B cell (primary cell): ENCODE data around the gene TLCD2. TPM values are rescaled to one million over a fixed set of nuclear protein-coding genes. Genes with fewer than 3 reads are reported as not detected.

Experiments
- ATAC-seq: fragments of 200-7000 bp; cut with Tn5 transposase; one replicate; pipeline ENCODE4 v1.10.0; 2021; ENCODE audit warnings: low read depth, mild to moderate bottlenecking, moderate number of reproducible peaks, moderate library complexity
- CTCF ChIA-PET: fragments of 350-600 bp; sonication (Branson Sonifier 250); formaldehyde crosslinking; loops from one replicate; lab custom pipeline; 2021; ENCODE audit warnings: antibody characterized with exemption, inconsistent platforms; lab: Charles Lee
- POLR2A ChIA-PET: fragments of 350-600 bp; sonication (Branson Sonifier 250); formaldehyde crosslinking; loops from one replicate; lab custom pipeline; 2021; ENCODE audit warnings: antibody characterized with exemption; lab: Charles Lee
- DNase-seq: peaks from one replicate; pipeline ENCODE4 v3.0.0; 2013
- H2AFZ ChIP-seq: 2 replicates; pipeline ENCODE4 v1.6.1; 2012; ENCODE audit warnings: mild to moderate bottlenecking, low read depth, low read length; ENCODE audit not compliant: insufficient read depth, poor library complexity, severe bottlenecking
- H3K27ac ChIP-seq, 2 donors: 1 replicate in 1 of 2; 2 replicates in 1 of 2; pipeline ENCODE4 v1.5.1; 2012 to 2013; ENCODE audit warnings: low read length in 2 of 2, mild to moderate bottlenecking in 2 of 2, moderate library complexity in 1 of 2
- H3K27me3 ChIP-seq, 4 experiments: fragments of 200-600 bp in 1 of 4; sonication (generic) in 1 of 4; replicated peaks in 1 of 4; 1 replicate in 2 of 4; 2 replicates in 2 of 4; pipeline versions ENCODE4 v1.6.1 to v1.7.0; 2013 to 2016; ENCODE audit warnings: low read length in 3 of 4, mild to moderate bottlenecking in 2 of 4, mixed read lengths in 1 of 4, moderate library complexity in 1 of 4; ENCODE audit not compliant: insufficient read depth in 4 of 4, control insufficient read depth in 3 of 4; ENCODE audit errors: control extremely low read depth in 1 of 4
- H3K36me3 ChIP-seq, 2 experiments: replicated peaks in 1 of 2; 1 replicate in 1 of 2; 2 replicates in 1 of 2; pipeline versions ENCODE4 v1.6.1 to v1.7.1; 2013; ENCODE audit warnings: low read length in 1 of 2; ENCODE audit not compliant: insufficient read depth in 2 of 2, control insufficient read depth in 1 of 2; ENCODE audit errors: control extremely low read depth in 1 of 2, extremely low read depth in 1 of 2
- H3K4me1 ChIP-seq, 2 donors: fragments of 200-600 bp in 1 of 2; sonication (generic) in 1 of 2; 1 replicate in 1 of 2; 2 replicates in 1 of 2; pipeline versions ENCODE4 v1.5.1 to v1.6.1; 2013 to 2017; ENCODE audit warnings: low read length in 2 of 2; ENCODE audit not compliant: control insufficient read depth in 2 of 2, insufficient read depth in 2 of 2
- H3K4me2 ChIP-seq: replicated peaks from 2 replicates; pipeline ENCODE3; 2012; ENCODE audit warnings: mild to moderate bottlenecking, low read depth, low read length; ENCODE audit not compliant: poor library complexity, severe bottlenecking
- H3K4me3 ChIP-seq, 5 experiments: fragments of 200-600 bp in 1 of 5; sonication (generic) in 1 of 5; 1 replicate in 3 of 5; 2 replicates in 2 of 5; pipeline versions ENCODE4 v1.5.1 to v1.7.0; 2011 to 2016; ENCODE audit warnings: low read length in 4 of 5, mild to moderate bottlenecking in 4 of 5, low read depth in 2 of 5, control low read depth in 1 of 5, moderate library complexity in 1 of 5; ENCODE audit not compliant: insufficient read depth in 1 of 5; ENCODE audit errors: control extremely low read depth in 1 of 5, extremely low read depth in 1 of 5
- H3K79me2 ChIP-seq: fragments of 200-600 bp; sonication (generic); one replicate; pipeline ENCODE4 v1.6.0; 2016; ENCODE audit warnings: low read length; ENCODE audit not compliant: control insufficient read depth, insufficient read depth
- H3K9ac ChIP-seq: fragments of 200-600 bp; sonication (generic); 2 replicates; pipeline ENCODE4 v1.6.1; 2017; ENCODE audit warnings: mild to moderate bottlenecking, low read length, moderate library complexity
- H3K9me3 ChIP-seq, 3 donors: one replicate each; pipeline versions ENCODE4 v1.6.1 to v1.7.1; 2013; ENCODE audit warnings: low read length in 2 of 3; ENCODE audit not compliant: control insufficient read depth in 2 of 3, insufficient read depth in 1 of 3; ENCODE audit errors: control extremely low read depth in 1 of 3
- H4K20me1 ChIP-seq: 2 replicates; pipeline ENCODE4 v1.6.0; 2012; ENCODE audit warnings: mild to moderate bottlenecking, low read length; ENCODE audit not compliant: insufficient read depth, control insufficient read depth, poor library complexity, severe bottlenecking
- H3K27ac Mint-ChIP-seq: one replicate; pipeline ENCODE4 v1.8.0; 2021; ENCODE audit warnings: mixed read lengths
- H3K27me3 Mint-ChIP-seq: one replicate; pipeline ENCODE4 v1.8.0; 2021; ENCODE audit warnings: mixed read lengths
- H3K4me1 Mint-ChIP-seq: one replicate; pipeline ENCODE4 v1.8.0; 2021; ENCODE audit warnings: mixed read lengths
- H3K4me3 Mint-ChIP-seq: one replicate; pipeline ENCODE4 v1.8.0; 2021; ENCODE audit warnings: mixed read lengths
- H3K9me3 Mint-ChIP-seq: one replicate; pipeline ENCODE4 v1.8.0; 2022; ENCODE audit warnings: mixed read lengths; ENCODE audit not compliant: insufficient read depth
- EZH2 ChIP-seq: IDR thresholded peaks from 2 replicates; pipeline ENCODE4 v1.6.1; 2012; ENCODE audit warnings: borderline replicate concordance, low read depth, mild to moderate bottlenecking, moderate library complexity, low read length; ENCODE audit not compliant: insufficient read depth, poor library complexity, severe bottlenecking
- WGBS: methylation state at CpG from one replicate; pipeline ENCODE4 v1.1.5; 2013; ENCODE audit warnings: missing lambda C conversion rate; ENCODE audit not compliant: insufficient coverage; 5-methylcytosine and 5-hydroxymethylcytosine counted together
- intact Hi-C: fragments of 100-400 bp; cut with micrococcal nuclease; formaldehyde crosslinking; loops from one replicate; pipeline ENCODE4 v1.10.0; 2022
- polyA plus RNA-seq: library from polyadenylated mRNA; depleted of rRNA; stranded (reverse); fragments of >200 nt; gene quantifications from 2 replicates; pipeline ENCODE4 v1.2.3, GENCODE V29; 2012
- total RNA-seq, 2 donors: library from RNA; stranded (reverse); fragments of 120-200 nt in 1 of 2; gene quantifications; 1 replicate in 1 of 2; 2 replicates in 1 of 2; pipeline versions ENCODE4 v1.2.3 to v1.2.4, GENCODE V29; 2013 to 2022
- TF ChIP-seq, protein P1 (sequence below): fragments of 200-600 bp; IDR thresholded peaks from one replicate; pipeline ENCODE4 v1.8.0; 2022; ENCODE audit warnings: antibody characterized with exemption, mild to moderate bottlenecking

The TLCD2 gene
- total and polyA plus RNA-seq, 2 donors (not counting 1 experiment from before 2014, with no cell fraction given), result 0.03 TPM; not detected in 1

DNA sequence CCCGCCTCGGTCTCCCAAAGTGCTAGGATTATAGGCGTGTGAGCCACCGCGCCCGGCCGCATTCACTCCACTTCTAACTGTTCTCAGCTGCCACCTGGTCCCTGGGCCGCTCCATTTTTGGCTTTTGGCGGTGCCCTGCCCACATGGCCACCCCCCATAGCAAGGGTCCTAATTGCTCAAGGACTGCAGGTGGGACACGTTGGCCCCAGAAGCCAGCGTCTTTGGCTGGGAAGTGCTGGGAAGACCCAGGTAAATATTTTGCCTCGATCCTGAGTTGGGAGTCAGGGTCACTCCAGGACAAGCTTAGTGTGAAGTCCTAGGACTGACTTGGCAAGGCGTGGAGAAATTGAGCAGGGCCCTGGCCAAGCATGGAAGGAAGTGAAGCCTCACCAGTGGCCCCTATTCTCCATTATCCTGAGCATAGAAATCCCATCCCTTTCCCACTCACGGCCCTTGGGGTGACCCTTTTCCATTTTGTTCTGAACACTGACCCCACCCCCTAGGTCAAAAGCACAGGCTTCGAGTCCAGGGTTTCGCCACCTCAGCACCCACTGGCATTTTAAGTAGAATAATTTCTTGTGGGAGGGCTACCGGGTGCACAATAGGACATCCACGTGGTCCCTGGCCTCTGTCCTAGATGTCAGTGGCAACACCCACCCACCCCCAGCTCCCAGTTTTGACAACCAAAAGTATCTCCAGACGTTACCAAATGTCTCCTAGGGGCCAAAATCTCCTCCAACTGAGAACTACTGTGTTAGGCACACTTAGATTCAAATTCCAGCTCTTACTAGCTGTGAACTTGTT is 8.4 kb upstream of the TLCD2 start:
- Histone ChIP-seq H3K4me2 (no peak overlapping the region), H3K79me2 (no peaks in the 10 kb centered on the region), H2AFZ (no peak overlapping the region), H3K36me3 (no peaks in the 10 kb centered on the region), H3K4me3 (no peak overlapping the region), H4K20me1 (peaks cover 14% of the 10 kb centered on the region), H3K27me3 (peaks cover 0 to 19% (median 7%) of the 10 kb centered on the region in 4 experiments), H3K27ac (no peak overlapping the region), H3K4me1 (peaks cover 34 to 60% of the 10 kb centered on the region in 2 donors), H3K9ac (no peak overlapping the region), H3K9me3 (no peaks in the 10 kb centered on the region)
- CTCF ChIA-PET, result interaction anchor here (1.1 to 12.4 kb wide), 4 partner anchors 14 to 66 kb away, joined by 3 to 397 read pairs (median 38); no protein-coding TSS in a partner anchor
- POLR2A ChIA-PET, result interaction anchor here (2.5 kb wide), 1 partner anchor 14 kb away, joined by 15 read pairs; no protein-coding TSS in a partner anchor
- TF ChIP-seq, protein P1, sequence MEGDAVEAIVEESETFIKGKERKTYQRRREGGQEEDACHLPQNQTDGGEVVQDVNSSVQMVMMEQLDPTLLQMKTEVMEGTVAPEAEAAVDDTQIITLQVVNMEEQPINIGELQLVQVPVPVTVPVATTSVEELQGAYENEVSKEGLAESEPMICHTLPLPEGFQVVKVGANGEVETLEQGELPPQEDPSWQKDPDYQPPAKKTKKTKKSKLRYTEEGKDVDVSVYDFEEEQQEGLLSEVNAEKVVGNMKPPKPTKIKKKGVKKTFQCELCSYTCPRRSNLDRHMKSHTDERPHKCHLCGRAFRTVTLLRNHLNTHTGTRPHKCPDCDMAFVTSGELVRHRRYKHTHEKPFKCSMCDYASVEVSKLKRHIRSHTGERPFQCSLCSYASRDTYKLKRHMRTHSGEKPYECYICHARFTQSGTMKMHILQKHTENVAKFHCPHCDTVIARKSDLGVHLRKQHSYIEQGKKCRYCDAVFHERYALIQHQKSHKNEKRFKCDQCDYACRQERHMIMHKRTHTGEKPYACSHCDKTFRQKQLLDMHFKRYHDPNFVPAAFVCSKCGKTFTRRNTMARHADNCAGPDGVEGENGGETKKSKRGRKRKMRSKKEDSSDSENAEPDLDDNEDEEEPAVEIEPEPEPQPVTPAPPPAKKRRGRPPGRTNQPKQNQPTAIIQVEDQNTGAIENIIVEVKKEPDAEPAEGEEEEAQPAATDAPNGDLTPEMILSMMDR, result no peak
- TF ChIP-seq EZH2, result no peak
- no peak for DNase-seq
- H3K27me3 Mint-ChIP-seq, result peaks cover 12% of the 10 kb centered on the region
- peaks cover 43% of the 10 kb centered on the region for H3K4me1 Mint-ChIP-seq
- H3K9me3 Mint-ChIP-seq, result no peaks in the 10 kb centered on the region
- 92% methylated on average over 17 of the region's 19 CpGs for WGBS
- intact Hi-C loops, result no loop called here
- no peak overlapping the region for H3K27ac Mint-ChIP-seq
- H3K4me3 Mint-ChIP-seq, result no peak overlapping the region
- ATAC-seq, result no peak
